ENCODE measurements around the gene FAM117B.

FAM117B gene

GRCh38 chr2:202771336-202771735, 136.6 kb downstream of the FAM117B start:
- TF ChIP-seq CTCF (IDR thresholded peaks at IDR 0.05; ENCODE audit: insufficient read depth, low read depth, low read length, missing control alignments) = no peak
- H3K4me3 ChIP-seq (ENCODE audit: low read length) = no peak overlapping the region
- DNase-seq (ENCODE audit: low read depth) = no peak

- TF ChIP-seq CTCF (IDR thresholded peaks at IDR 0.05; ENCODE audit: insufficient read depth, low read depth, low read length, missing control alignments) = no peak
- no peak for DNase-seq (ENCODE audit: low read depth)
These were observed 137.1 kb downstream of the FAM117B start for GRCh38 chr2:202771741-202772460.

GRCh38 chr2:202773301-202773973, 138.7 kb downstream of the FAM117B start:
- no peak overlapping the region for H3K4me3 ChIP-seq (ENCODE audit: low read length)
- no peak for DNase-seq (ENCODE audit: low read depth)
- no peak for TF ChIP-seq CTCF (IDR thresholded peaks at IDR 0.05; ENCODE audit: insufficient read depth, low read depth, low read length, missing control alignments)

More at GRCh38 chr2:202771741-202772460, 137.1 kb downstream of the FAM117B start:
- no peak overlapping the region for H3K4me3 ChIP-seq (ENCODE audit: low read length)

GRCh38 chr2:202774104-202774503, 139.3 kb downstream of the FAM117B start:
- no peak for TF ChIP-seq CTCF (IDR thresholded peaks at IDR 0.05; ENCODE audit: insufficient read depth, low read depth, low read length, missing control alignments)
- no peak overlapping the region for H3K4me3 ChIP-seq (ENCODE audit: low read length)
- no peak for DNase-seq (ENCODE audit: low read depth)

- DNase-seq (ENCODE audit: low read depth) = no peak
- H3K4me3 ChIP-seq (ENCODE audit: low read length) = no peak overlapping the region
- no peak for TF ChIP-seq CTCF (IDR thresholded peaks at IDR 0.05; ENCODE audit: insufficient read depth, low read depth, low read length, missing control alignments)
These were observed 143.4 kb downstream of the FAM117B start for GRCh38 chr2:202778217-202778616.

GRCh38 chr2:202780514-202781021, 145.8 kb downstream of the FAM117B start:
- DNase-seq (ENCODE audit: low read depth) = peak; percentile 94
- no peak overlapping the region for H3K4me3 ChIP-seq (ENCODE audit: low read length)
- no peak for TF ChIP-seq CTCF (IDR thresholded peaks at IDR 0.05; ENCODE audit: insufficient read depth, low read depth, low read length, missing control alignments)
